Retinal pigment epithelial cell (primary cell): ENCODE results near the gene RAB3IP.

ENCODE experiments used
- DNase-seq: peaks from one replicate; pipeline ENCODE4 v3.0.0-alpha.2; 2010; ENCODE audit warnings: low read depth
- H3K4me3 ChIP-seq: 2 replicates; pipeline ENCODE4 v1.5.1; 2011; ENCODE audit warnings: mild to moderate bottlenecking, low read length, control low read depth, moderate library complexity
- CTCF ChIP-seq: conservative IDR thresholded peaks from 2 replicates; pipeline ENCODE4 v1.5.1; 2011; ENCODE audit warnings: low read depth, low read length, control low read depth, inconsistent platforms

The RAB3IP gene

GRCh38 chr12:69738351-69739286, at the start of gene RAB3IP:
Gene RAB3IP, plus strand, starts transcription at chr12:69738860. Its CDS starts 16,549 bp downstream, at chr12:69755409.
- H3K4me3 ChIP-seq: peak within 1 kb of the TSS; percentile 90
- peak; percentile 52 for TF ChIP-seq CTCF
- DNase-seq: peak; percentile 58

- H3K4me3 ChIP-seq: no peak overlapping the region
- no peak for TF ChIP-seq CTCF
- no peak for DNase-seq
Observed at GRCh38 chr12:69689638-69690037, 49.0 kb upstream of the RAB3IP start.

GRCh38 chr12:69694123-69694522, 44.5 kb upstream of the RAB3IP start:
- DNase-seq: no peak
- TF ChIP-seq CTCF: no peak
- no peak overlapping the region for H3K4me3 ChIP-seq

GRCh38 chr12:69698054-69698453, 40.6 kb upstream of the RAB3IP start:
- no peak overlapping the region for H3K4me3 ChIP-seq
- no peak for DNase-seq

GRCh38 chr12:69698769-69699540, 39.7 kb upstream of the RAB3IP start, which contains the start of gene BEST3:
Gene BEST3, minus strand, starts transcription at chr12:69699303. Its CDS starts 1,505 bp downstream, at chr12:69697798.
- TF ChIP-seq CTCF: no peak
- DNase-seq: no peak
- no peak within 1 kb of the TSS for H3K4me3 ChIP-seq

More at GRCh38 chr12:69698054-69698453, 40.6 kb upstream of the RAB3IP start:
- TF ChIP-seq CTCF: no peak

- no peak overlapping the region for H3K4me3 ChIP-seq
- no peak for TF ChIP-seq CTCF
- DNase-seq: no peak
Observed at GRCh38 chr12:69701826-69702225, 36.8 kb upstream of the RAB3IP start.
